GM23338 (cell line): Measurements from ENCODE around the gene PARD3. TPM values are rescaled to one million over a fixed set of nuclear protein-coding genes. Genes with fewer than 3 reads are reported as not detected.

Source experiments
- ATAC-seq: fragments of 200-7000 bp; cut with Tn5 transposase; 3 replicates; pipeline ENCODE4 v1.9.1; 2020
- DNase-seq: peaks from one replicate; pipeline ENCODE4 v3.0.0-alpha.2; 2015; ENCODE audit warnings: low spot score
- H2AFZ ChIP-seq: fragments of 200-600 bp; sonication (generic); 2 replicates; pipeline ENCODE4 v1.8.0; 2016; ENCODE audit warnings: antibody characterized with exemption, mild to moderate bottlenecking, moderate library complexity
- H3F3A ChIP-seq: fragments of 200-600 bp; sonication (generic); replicated peaks from 2 replicates; pipeline ENCODE4 v1.8.0; 2017; ENCODE audit warnings: antibody characterized with exemption, mixed run types, low read depth
- H3K27ac ChIP-seq: fragments of 200-600 bp; sonication (generic); 2 replicates; pipeline ENCODE4 v1.6.1; 2016; ENCODE audit warnings: low read depth
- H3K27me3 ChIP-seq: fragments of 200-600 bp; sonication (generic); 2 replicates; pipeline ENCODE4 v1.8.0; 2016; ENCODE audit warnings: mild to moderate bottlenecking, mixed run types, moderate library complexity; ENCODE audit not compliant: insufficient read depth
- H3K36me3 ChIP-seq: fragments of 200-600 bp; sonication (generic); 2 replicates; pipeline ENCODE4 v1.8.0; 2016; ENCODE audit warnings: mild to moderate bottlenecking; ENCODE audit not compliant: insufficient read depth
- H3K4me1 ChIP-seq: fragments of 200-600 bp; sonication (generic); 2 replicates; pipeline ENCODE4 v1.8.0; 2016; ENCODE audit warnings: mild to moderate bottlenecking, moderate library complexity; ENCODE audit not compliant: insufficient read depth
- H3K4me2 ChIP-seq: fragments of 200-600 bp; sonication (generic); 2 replicates; pipeline ENCODE4 v1.7.1; 2017; ENCODE audit warnings: mixed run types
- H3K4me3 ChIP-seq: fragments of 200-600 bp; sonication (generic); 2 replicates; pipeline ENCODE4 v1.6.1; 2016; ENCODE audit warnings: mixed run types
- H3K79me2 ChIP-seq: fragments of 200-600 bp; sonication (generic); replicated peaks from 2 replicates; pipeline ENCODE4 v1.8.0; 2017; ENCODE audit warnings: mild to moderate bottlenecking; ENCODE audit not compliant: insufficient read depth
- H3K9me2 ChIP-seq: fragments of 200-600 bp; sonication (generic); 2 replicates; pipeline ENCODE4 v1.8.0; 2017; ENCODE audit not compliant: insufficient read depth
- H4K20me1 ChIP-seq: fragments of 200-600 bp; sonication (generic); replicated peaks from 2 replicates; pipeline ENCODE4 v1.8.0; 2017; ENCODE audit warnings: mild to moderate bottlenecking; ENCODE audit not compliant: insufficient read depth
- H3K27ac Mint-ChIP-seq: 2 replicates; pipeline ENCODE4 v1.8.0; 2020; ENCODE audit warnings: inconsistent platforms, mild to moderate bottlenecking, moderate library complexity, mixed read lengths
- H3K27me3 Mint-ChIP-seq: 3 replicates; pipeline ENCODE4 v1.8.0; 2022; ENCODE audit warnings: low read depth, mild to moderate bottlenecking, moderate library complexity, mixed read lengths, inconsistent platforms; ENCODE audit not compliant: insufficient read depth, poor library complexity
- H3K36me3 Mint-ChIP-seq: 3 replicates; pipeline ENCODE4 v1.8.0; 2021; ENCODE audit warnings: low read depth, mild to moderate bottlenecking, inconsistent platforms, moderate library complexity, mixed read lengths
- H3K4me1 Mint-ChIP-seq: 3 replicates; pipeline ENCODE4 v1.8.0; 2020; ENCODE audit warnings: mild to moderate bottlenecking, inconsistent platforms, mixed read lengths
- H3K4me3 Mint-ChIP-seq: 3 replicates; pipeline ENCODE4 v1.8.0; 2021; ENCODE audit warnings: moderate library complexity, mild to moderate bottlenecking, inconsistent platforms, mixed read lengths
- H3K9me3 Mint-ChIP-seq: 3 replicates; pipeline ENCODE4 v1.8.0; 2020; ENCODE audit warnings: moderate library complexity, mild to moderate bottlenecking, inconsistent platforms, mixed read lengths
- CREB1 ChIP-seq: fragments of 250-450 bp; sonication (Bioruptor Pico); IDR thresholded peaks from 2 replicates; pipeline ENCODE4 v1.5.0; 2020; ENCODE audit warnings: low read depth, mild to moderate bottlenecking, moderate library complexity
- CTCF ChIP-seq, 2 experiments: fragments of 200-600 bp in 1 of 2; sonication (generic) in 1 of 2; conservative IDR thresholded peaks; 2 replicates each; pipeline versions ENCODE4 v1.5.1 to v1.6.1; 2016 to 2017; ENCODE audit warnings: antibody characterized with exemption in 2 of 2, low read depth in 2 of 2, mild to moderate bottlenecking in 2 of 2, moderate library complexity in 1 of 2
- ETS1 ChIP-seq: IDR thresholded peaks from 2 replicates; pipeline ENCODE4 v1.6.1; 2016; ENCODE audit warnings: antibody characterized with exemption
- EZH2 ChIP-seq: fragments of 200-600 bp; sonication (generic); IDR thresholded peaks from one replicate; pipeline ENCODE4 v1.8.0; 2017; ENCODE audit warnings: antibody characterized with exemption, mild to moderate bottlenecking, low read depth; ENCODE audit not compliant: unreplicated experiment
- NANOG ChIP-seq: IDR thresholded peaks from 2 replicates; pipeline ENCODE4 v1.6.1; 2016; ENCODE audit warnings: antibody characterized with exemption, borderline replicate concordance
- POLR2AphosphoS5 ChIP-seq: IDR thresholded peaks from 2 replicates; pipeline ENCODE4 v1.6.1; 2016; ENCODE audit warnings: antibody characterized with exemption, low read depth
- STAT1 ChIP-seq: IDR thresholded peaks from one replicate; pipeline ENCODE4 v1.6.1; 2016; ENCODE audit warnings: antibody characterized with exemption; ENCODE audit not compliant: unreplicated experiment
- ZNF114 ChIP-seq: fragments of 250-450 bp; sonication (Bioruptor Pico); IDR thresholded peaks from 2 replicates; pipeline ENCODE4 v1.5.0; 2020; ENCODE audit warnings: mild to moderate bottlenecking, moderate library complexity
- ZNF331 ChIP-seq: fragments of 250-450 bp; sonication (Bioruptor Pico); IDR thresholded peaks from 2 replicates; pipeline ENCODE4 v1.5.0; 2020; ENCODE audit warnings: low read depth, mild to moderate bottlenecking, moderate library complexity
- ZNF462 ChIP-seq: fragments of 250-450 bp; sonication (Bioruptor Pico); IDR thresholded peaks from 2 replicates; pipeline ENCODE4 v1.5.0; 2020; ENCODE audit warnings: mild to moderate bottlenecking, moderate library complexity
- polyA plus RNA-seq: library from polyadenylated mRNA; unstranded; fragments of >200 nt; fragmentation: Nextera tagmentation; extraction: Ambion mirVana; gene quantifications from 2 replicates; pipeline ENCODE4 v1.2.1, GENCODE V29; 2016
- total RNA-seq: library from RNA; depleted of rRNA; stranded (reverse); fragments of >200 nt; shearing (Covaris generic); gene quantifications from 2 replicates; pipeline ENCODE4 v1.2.3, GENCODE V29; 2014

The PARD3 gene
- total and polyA plus RNA-seq, 2 experiments from 2014 or later: 30.2 to 51.4 TPM

- Mint-ChIP-seq H3K36me3 (peaks cover 5% of the 10 kb centered on the region; the same call in 1 of the 3 replicates), H3K9me3 (peaks cover 10% of the 10 kb centered on the region), H3K27ac (no peak overlapping the region), H3K4me3 (no peak overlapping the region), H3K4me1 (no peaks in the 10 kb centered on the region), H3K27me3 (peaks cover 7% of the 10 kb centered on the region)
- Histone ChIP-seq H4K20me1 (no peaks in the 10 kb centered on the region), H3K27me3 (no peaks in the 10 kb centered on the region), H3K4me3 (no peak overlapping the region), H3K36me3 (no peaks in the 10 kb centered on the region), H2AFZ (peak overlapping the region; percentile 59; the same call in 1 of the 2 replicates), H3F3A (no peaks in the 10 kb centered on the region), H3K4me2 (no peak overlapping the region), H3K27ac (no peak overlapping the region), H3K9me2 (0 out of 2 replicates have a peak, but pooled peaks cover 4% of the 10 kb centered on the region), H3K79me2 (no peaks in the 10 kb centered on the region), H3K4me1 (no peaks in the 10 kb centered on the region)
- TF ChIP-seq STAT1 (no peak), CTCF (conservative IDR thresholded peaks at IDR 0.05; ENCODE audit: low read depth in 2 of 2) (no peak), ZNF331 (CRISPR knock-in tag) (no peak), ETS1 (no peak), ZNF462 (CRISPR knock-in tag) (no peak), POLR2AphosphoS5 (no peak), ZNF114 (CRISPR knock-in tag) (no peak), CREB1 (CRISPR knock-in tag) (no peak), EZH2 (no peak), NANOG (no peak)
- DNase-seq: no peak
- ATAC-seq: no peak
Observed at GRCh38 chr10:34080485-34081346, 734.4 kb downstream of the PARD3 start.
